Astrocyte of the cerebellum (primary cell): ENCODE results near the gene FBXL7.

Source experiments
- DNase-seq: peaks from one replicate; pipeline ENCODE4 v3.0.0-alpha.2; 2011; ENCODE audit warnings: low read depth
- H3K4me3 ChIP-seq: 2 replicates; pipeline ENCODE4 v1.5.1; 2011; ENCODE audit warnings: mild to moderate bottlenecking, low read depth, low read length, moderate library complexity
- CTCF ChIP-seq: IDR thresholded peaks from 2 replicates; pipeline ENCODE4 v1.5.1; 2012; ENCODE audit warnings: low read length, low read depth, moderate library complexity, mild to moderate bottlenecking; ENCODE audit errors: missing control alignments
- in situ Hi-C: cut with HindIII; loops from 2 replicates; pipeline ENCODE4 v1.10.0; 2017; ENCODE audit warnings: low sequenced_read_pairs

The FBXL7 gene

DNA sequence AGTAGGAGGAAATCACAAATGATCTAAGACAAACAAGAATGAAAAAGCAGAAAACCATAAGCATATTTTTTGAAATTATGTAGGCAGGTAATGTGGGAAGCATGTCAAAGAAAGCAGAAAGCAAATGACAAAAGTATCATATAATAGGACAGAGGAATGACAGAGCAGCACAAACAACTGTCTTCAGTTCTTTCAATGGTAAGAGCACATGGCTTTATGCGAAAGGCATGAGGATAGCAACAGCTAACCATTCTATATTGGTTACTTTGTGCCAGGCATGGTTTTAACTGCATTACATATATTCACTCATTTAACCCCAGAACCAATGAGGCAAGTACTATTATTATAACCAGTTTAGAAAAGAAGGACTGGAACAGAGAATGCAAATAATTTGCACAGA is 137.4 kb downstream of the FBXL7 start:
- H3K4me3 ChIP-seq, result no peak overlapping the region
- in situ Hi-C loops, result no loop called here
- no peak for DNase-seq
- no peak for TF ChIP-seq CTCF

- in situ Hi-C loops, result no loop called here
- DNase-seq, result no peak
- no peak for TF ChIP-seq CTCF
- no peak overlapping the region for H3K4me3 ChIP-seq
Observed at GRCh38 chr5:15637886-15638285, 137.9 kb downstream of the FBXL7 start.

- in situ Hi-C loops, result no loop called here
Observed at GRCh38 chr5:15638296-15638695, 138.3 kb downstream of the FBXL7 start.

GRCh38 chr5:15639288-15639687 is 139.3 kb downstream of the FBXL7 start:
- TF ChIP-seq CTCF, result no peak
- in situ Hi-C loops, result no loop called here
- H3K4me3 ChIP-seq, result no peak overlapping the region
- no peak for DNase-seq

More at GRCh38 chr5:15638296-15638695, 138.3 kb downstream of the FBXL7 start:
- no peak overlapping the region for H3K4me3 ChIP-seq
- no peak for DNase-seq
- TF ChIP-seq CTCF, result no peak

DNA sequence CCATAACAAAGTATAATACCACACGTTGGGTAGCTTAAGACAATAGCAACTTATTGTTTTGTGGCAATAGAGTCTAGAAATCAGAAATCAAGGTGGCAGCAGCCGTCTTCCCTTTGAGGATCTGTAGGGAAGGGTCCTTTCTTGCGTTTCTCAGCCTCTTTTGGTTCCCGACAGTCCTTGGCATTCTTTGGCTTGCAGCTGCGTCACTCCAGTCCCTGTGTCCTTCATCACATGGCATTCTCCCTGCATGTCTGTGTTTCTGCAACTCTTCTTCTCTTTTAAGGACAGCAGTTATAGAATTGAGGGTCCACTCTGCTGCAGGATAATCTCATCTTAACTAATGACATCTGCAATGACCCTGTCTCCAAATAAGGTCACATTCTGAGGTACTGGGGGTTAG is 140.1 kb downstream of the FBXL7 start:
- no peak for DNase-seq
- TF ChIP-seq CTCF, result no peak
- in situ Hi-C loops, result no loop called here
- no peak overlapping the region for H3K4me3 ChIP-seq

- DNase-seq, result no peak
- in situ Hi-C loops, result no loop called here
- no peak overlapping the region for H3K4me3 ChIP-seq
- TF ChIP-seq CTCF, result no peak
Observed at GRCh38 chr5:15643731-15644130, 143.8 kb downstream of the FBXL7 start.
